GM21390 (cell line): ENCODE results near the gene CRK.
"Not testable (repeated sequence)": the region's sequence is repeated elsewhere in the genome, so short reads cannot be mapped to it uniquely, and the experiment has no call there.

Source experiments
- ATAC-seq: cut with Tn5 transposase; IDR thresholded peaks from one replicate; pipeline ENCODE4 v1.9.1; 2021; ENCODE audit not compliant: unreplicated experiment

Gene CRK

DNA sequence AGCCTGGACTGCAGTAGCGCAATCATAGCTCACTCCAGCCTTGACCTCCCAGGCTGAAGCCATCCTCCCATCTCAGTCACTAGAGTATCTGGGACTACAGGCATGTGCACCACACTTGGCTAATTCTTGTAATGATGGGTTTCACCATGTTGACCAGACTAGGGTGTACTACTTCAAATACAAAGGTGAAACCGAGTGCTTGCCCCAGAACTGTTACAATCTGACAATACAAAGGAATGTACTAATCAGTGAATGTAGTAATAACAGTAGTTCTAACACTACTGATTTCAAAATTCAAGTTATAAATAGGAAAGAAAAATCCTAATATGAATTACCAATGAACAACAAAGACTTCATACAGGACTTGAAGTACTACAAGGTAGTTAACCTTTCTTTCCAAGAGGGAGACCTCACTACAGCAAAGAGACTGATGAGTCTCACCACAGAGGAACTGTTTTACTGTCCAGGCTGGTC is 24.4 kb downstream of the CRK start:
- no peak for ATAC-seq

DNA sequence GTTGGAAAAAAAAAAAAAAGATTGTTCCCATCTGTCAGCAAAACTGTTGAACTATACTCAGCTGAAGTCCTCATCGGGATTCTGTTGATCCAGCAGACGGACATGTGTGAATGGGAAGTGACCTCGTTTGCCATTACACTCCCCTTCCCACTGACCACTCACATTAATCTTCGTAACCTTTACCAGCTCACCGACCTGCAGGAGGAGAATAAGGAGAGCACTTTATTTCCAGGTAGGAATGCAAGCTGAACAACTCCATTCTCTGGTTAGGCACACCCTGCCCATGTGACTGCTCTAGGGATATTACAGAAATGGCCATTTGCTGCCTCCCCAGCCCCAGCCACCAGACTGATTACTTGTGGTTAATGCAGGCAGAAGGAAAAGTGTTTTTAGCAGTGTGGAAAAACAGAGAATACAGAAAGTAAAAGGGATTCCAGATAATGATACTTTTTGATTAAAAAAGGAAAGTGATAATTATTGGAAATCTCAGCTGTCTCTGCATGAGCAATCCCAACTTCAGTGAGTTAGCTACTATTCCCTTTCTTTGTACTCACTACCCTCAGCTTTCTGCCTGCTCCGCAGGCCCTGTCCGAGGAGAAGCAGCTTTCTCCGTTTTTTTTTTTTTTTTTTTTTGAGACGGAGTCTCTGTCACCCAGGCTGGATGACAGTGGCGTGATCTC is 32.4 kb downstream of the CRK start:
- no peak for ATAC-seq

DNA sequence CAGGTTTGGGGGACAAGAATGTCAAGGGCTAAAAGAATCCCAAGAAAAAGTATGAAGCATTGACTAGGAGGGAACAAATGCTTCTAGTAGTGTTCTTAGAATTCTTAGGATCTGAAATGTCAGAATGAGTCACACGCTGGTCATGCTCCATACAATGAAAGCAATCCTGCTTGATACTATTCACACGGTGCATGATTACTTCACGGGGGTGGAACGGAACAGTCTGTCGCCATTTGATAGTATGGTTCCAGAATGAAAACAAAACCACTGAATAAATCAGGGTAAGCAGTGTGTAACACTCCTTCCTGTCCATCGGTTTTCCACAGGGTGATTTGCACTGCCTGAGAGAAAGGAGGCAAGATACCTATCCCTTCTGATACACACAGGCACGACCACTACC is 33.1 kb downstream of the CRK start:
- no peak for ATAC-seq

DNA sequence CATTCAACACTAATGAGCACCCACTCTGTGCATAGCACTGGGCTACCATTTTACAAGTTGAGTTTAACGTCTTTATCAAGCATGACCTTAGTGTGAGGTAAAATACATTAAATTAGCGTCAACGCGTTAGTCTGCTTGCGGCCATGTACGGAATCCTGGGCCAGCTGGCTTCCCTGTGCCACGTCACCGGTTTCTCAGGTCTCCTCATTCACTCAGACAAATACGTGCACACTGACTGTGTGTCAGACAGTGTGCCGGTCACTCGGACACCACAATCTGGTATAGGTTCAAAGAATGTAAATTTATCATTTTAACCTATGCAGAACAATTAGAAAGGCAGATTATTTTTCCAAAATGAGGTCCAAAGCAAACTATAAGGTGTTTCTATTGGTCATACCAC is 34.6 kb downstream of the CRK start:
- ATAC-seq, result no peak

DNA sequence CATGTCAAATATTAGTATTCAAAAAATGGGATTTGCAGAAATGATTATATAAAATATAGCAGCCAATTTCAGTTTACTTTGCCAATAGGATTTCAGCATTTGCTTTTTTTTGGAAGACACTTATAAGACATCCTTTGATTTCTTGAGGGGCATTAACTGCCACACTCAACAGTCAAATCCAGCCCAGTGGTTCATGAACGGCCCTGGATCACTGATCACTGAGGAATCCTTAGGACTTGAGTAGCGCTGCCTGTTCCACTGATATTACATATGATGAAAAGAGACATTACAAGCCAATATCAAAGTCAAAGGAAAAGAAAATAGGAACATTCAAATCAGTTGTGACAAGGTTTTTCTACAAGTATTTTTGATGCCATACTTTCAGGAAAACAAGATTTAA is 35.1 kb downstream of the CRK start:
- ATAC-seq, result no peak

DNA sequence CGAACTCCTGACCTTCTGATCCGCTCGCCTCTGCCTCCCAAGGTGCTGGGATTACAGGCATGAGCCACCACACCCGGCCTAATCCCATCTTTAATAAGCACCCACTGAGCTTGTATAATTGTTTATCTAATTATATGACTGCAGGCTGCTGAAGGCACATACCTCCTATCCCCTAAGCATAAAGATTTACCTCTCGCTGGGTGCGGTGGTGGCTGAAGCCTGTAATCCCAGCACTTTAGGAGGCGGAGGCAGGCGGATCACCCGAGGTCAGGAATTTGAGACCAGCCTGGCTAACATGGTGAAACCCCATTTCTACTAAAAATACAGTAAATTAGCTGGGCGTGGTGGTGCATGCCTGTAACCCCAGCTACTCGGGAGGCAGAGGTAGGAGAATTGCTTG is 35.9 kb downstream of the CRK start:
- ATAC-seq, result no peak

DNA sequence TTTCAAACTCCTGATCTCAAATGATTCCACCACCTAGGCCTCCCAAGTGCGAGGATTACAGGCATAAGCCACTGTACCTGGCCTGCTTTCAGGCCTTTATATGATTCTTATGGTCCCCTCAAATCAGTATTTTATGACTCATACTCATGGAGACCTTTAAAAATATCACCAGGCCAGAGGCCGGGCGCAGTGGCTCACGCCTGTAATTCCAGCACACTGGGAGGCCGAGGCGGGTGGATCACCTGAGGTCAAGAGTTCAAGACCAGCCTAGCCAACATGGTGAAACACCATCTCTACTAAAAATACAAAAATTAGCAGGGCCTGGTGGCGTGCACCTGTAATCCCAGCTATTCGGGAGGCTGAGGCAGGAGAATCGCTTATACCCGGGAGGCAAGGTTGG is 37.6 kb downstream of the CRK start:
- ATAC-seq, result not testable (repeated sequence)

DNA sequence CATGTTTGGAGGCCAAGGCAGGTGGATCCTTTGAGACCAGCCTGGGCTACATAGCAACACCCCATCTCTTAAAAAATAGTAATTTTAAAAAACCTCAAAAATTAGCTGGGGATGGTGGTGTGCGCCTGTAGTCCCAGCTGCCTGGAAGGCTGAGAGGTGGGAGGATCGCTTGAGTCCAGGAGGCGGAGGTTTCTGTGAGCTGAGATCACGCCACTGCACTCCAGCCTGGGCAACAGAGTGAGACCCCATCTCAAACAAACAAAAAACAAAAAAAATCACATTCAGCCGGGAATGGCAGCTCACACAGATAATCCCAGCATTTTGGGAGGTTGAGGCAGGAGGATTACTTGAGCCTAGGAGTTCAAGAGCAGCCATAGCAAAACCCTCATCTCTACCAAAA is 39.6 kb downstream of the CRK start:
- ATAC-seq, result no peak

DNA sequence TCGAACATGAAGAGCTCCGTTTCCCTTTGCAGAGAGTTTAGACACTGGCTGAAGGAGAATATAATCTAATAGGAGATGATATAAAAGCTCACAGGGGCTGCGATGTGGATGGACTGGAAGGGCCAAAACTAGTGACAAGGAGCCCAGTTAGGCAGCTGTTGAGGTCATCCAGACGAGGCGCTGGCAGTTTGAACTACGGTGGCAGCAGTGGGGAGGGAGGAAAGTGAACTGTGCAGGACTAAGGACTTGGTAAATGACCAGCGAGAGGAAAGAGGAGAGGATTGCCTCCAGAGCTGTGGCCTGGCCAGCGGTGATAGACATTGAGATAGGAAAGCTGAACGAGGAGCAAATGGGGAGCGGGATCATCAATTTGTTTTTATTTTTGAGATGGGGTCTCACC is 41.4 kb downstream of the CRK start:
- ATAC-seq, result no peak

DNA sequence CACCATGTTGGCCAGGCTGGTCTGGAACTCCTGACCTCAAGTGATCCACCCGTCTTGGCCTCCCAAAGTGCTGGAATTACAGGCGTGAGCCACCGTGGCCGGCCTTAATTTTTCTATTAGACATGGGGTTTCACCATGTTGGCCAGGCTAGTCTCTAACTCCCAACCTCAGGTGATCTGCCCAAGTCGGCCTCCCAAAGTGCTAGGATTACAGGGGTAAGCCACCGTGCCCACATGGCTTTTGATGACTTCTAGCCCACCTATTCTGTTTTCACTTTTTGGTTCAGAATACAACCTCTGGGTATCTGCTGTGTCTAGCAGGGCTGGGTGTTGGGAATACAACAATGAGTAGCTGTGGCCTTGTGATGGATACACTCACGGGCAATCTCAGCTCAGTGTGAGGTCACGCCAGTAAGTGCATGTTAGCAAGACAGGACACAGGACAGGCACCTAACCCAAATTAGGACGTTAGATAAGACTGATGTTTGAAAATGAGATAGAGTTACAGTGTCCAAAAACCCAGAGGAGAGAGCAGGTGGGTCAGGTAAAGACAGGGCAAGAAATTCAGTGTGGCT is 41.9 kb downstream of the CRK start:
- ATAC-seq, result no peak

DNA sequence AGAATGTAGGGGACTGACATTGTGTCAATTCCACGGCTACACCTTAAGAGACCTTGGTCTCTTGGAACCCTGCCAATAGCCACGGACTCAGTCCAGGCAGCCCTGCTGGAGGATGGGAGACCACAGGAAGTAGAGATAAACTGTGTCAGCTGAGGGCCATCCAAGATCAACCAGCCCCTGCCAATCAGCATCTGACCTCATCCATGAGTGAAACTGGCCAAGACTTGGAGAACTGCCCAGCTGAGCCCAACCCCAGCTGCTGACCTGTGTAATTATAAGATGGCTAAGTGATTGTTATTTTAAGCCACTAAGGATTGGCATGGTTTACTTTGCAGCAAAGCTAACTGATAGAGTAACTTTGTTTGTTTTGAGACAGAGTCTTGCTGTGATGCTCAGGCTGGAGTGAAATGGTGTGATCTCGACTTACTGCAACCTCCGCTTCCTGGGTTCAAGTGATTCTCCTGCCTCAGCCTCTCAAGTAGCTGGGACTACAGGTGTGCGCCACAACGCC is 42.7 kb downstream of the CRK start:
- ATAC-seq, result no peak

DNA sequence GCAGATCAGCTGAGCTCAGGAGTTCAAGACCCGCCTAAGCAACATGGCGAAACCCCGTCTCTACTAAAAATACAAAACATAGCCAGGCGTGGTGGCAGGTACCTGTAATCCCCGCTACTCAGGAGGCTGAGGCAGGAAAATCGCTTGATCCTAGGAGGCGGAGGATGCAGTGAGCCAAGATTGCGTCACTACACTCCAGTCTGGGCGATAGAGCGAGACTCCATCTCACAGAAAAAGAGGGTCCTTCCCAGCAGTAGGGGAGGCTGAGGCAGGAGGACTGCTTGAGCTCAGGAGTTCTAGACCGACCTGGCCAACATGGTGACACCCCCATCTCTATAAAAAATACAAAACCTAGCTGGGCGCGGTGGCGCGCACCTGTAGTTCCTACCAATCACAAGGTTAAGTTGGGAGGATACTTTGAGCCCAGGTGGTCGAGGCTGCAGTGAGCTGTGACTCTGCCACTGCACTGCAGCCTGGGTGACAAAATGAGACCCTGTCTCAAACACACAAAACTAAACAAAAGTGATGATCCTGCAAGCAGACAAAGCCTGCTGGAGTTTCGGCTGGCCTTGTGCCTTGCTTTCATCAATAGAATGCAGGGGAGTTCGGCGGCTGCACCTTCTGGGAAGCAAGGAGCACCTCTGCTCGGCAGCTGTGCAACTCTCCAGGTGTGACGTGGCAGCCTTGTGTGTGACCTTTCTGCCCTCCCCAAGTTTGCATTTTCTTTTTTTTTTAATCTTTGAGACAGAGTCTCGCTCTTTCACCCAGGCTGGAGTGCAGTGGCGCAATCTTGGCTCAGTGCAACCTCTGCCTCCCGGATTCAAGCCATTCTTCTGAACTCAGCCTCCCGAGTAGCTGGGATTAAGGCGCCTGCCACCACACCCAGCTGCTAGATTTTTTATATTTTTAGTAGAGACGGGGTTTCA is 43.6 kb downstream of the CRK start:
- ATAC-seq, result no peak

DNA sequence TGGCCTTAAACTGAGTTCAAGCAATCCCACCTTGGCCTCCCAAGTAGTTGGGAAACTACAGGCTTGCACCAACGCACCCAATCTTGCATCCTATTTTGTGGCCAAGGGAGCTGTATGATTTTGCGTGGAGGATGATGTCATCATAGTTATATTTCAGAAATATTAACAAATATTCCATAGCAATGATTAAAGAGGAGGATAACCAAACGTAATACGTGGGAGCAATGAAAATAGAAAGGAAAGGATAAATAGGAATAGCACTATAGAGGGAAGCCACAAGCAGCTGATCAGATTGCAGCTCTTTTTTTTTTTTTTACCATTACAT is 53.8 kb downstream of the CRK start:
- no peak for ATAC-seq

DNA sequence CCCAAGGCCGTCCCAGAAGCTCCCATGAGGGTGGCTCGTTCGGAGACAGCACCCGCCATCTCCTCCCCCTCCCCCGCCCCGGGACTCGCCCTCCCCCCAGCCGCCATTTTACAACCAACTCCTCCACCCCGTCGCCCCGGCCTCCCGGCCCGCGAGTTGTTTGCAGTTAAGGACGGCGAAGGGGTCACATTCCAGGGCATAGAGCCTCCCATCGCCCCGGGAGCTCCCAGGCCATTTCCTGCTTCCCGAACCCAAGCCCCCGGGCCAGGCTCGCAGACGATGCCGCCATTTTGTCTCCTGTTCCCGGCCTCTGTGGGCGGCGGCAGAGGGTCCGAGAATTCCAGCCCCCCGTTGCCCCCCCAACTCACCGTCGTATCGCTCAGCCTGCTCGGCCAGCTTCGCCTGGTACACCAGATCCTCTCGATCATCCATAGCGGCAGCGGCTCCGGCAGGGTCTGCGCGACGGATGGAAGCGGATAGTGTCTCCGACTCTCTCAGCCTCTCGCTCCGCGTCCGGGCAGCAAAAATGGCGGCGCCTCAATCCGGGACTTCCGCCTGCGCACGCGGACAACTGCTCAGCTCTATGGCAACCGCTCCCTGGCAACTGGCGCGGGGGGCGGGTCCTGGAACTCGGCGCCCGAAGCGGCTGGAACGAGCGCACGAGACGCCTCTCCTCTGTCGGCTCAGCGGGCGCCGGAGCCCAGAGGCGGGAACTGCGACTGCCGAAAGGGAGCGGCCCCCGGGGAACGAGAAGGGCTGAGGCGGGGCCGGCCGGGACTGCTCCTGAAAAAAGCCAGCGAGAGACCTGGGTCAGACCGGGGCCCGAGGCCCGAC is 56.1 kb downstream of the CRK start, which contains the start of gene YWHAE:
Gene YWHAE (minus strand): TSS at position 544 of the 834 bp plus-strand sequence. CDS start 112 bp downstream, at position 432.
- ATAC-seq, result peak; percentile 90

DNA sequence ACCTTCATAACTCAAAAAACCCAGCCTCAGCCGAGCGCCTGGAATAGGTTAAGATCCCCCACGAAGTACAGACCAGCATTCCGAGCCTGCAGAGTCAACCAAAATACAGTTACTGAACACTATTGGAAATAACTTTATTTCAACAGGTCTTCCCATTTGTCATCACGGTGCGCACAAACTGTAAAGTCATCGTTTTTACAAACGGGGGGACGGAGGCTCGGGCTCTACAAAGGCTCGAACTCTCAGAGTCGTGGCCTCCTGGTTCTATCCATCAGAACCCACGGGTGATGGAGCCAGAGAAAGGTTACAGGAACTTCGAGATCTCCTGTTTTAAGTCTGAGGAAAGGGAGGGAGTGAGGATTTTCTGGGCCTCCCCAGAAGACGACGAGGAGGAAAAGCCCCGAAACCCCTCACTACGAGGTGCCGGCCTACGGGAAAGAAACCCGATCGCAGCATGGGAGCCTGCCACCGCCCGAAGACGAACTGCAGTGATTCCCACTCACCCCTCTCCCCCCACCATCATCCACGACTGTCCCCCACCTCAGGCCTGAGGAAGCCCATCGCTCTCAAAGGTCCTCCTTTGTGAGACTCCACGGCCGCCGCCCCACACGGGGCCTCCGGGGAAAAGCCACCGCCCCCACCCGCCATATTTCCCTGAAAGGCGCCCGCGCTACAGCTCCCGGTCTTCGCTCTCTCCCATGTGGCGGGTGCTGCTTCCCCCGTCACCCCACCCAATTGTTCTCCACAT is 56.9 kb downstream of the CRK start:
- no peak for ATAC-seq

DNA sequence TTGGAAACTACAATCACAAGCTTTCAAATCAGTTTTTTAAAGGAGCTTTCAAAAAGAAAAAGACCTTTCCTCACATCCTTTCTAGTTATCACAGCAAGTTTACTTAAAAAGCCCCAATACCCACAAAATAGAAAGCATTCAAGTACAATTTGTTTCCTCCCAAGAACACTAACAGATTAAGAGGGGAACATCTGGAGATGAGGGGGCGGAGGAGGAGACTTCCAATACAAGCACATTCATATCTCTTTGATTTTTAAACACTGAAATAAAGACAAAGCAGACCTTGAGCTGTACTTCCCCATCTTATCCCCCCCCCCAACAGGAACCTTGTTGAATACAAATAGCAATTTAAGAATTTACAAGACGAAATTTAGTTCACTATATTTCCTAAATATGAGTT is 58.0 kb downstream of the CRK start:
- ATAC-seq, result no peak

DNA sequence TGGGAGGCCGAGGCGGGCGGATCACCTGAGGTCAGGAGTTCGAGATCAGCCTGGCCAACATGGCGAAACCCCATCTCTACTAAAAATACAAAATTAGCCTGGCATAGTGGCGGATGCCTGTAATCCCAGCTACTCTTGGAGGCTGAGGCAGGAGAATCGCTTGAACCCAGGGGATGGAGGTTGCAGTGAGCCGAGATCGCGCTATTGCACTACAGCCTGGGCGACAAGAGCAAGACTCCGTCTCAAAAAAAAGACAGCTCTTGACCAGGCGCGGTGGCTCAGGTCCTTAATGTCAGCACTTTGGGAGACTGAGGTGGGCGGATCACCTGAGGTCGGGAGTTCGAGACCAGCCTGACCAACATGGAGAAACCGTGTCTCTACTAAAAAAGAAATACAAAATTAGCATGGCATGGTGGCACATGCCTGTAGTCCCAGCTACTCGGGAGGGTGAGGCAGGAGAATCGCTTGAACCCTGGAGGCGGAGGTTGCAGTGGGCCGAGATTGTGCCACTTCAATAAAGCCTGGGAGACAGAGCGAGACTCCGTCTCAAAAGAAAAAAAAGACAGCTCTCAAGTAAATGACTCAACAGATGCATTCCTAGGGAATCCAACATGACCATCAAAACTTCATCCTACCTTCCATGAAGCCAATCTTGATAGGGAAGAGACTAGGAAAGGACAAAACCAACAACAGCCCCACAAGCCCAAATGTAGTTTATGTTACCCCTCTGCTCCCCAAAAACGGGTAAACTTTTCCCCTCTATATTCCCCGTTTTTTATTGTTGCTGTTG is 60.0 kb downstream of the CRK start:
- not testable (repeated sequence) for ATAC-seq

DNA sequence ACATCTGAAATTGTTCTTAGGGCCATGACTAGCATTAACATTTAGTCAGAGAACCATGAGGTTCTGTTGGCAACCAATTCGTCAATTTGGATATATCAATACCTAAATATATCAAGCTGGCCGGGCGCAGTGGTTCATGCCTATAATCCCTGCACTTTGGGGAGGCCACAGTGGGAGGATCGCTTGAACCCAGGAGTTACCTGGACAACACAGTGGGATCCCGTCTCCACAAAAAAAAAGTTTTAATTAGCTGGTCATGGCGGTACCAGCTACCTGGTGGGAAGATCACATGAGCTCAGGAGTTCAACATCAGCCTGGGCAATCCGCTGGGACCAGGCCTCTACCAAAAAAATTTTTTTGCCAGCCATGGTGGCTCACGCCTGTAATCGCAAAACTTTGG is 64.5 kb downstream of the CRK start:
- no peak for ATAC-seq
